HEK293T (cell line): ENCODE results near the gene LYVE1.

Experiments used
- CTCF ChIA-PET: fragments of 350-600 bp; formaldehyde crosslinking; extraction: SDS; loops from one replicate; lab custom pipeline; 2021; ENCODE audit warnings: antibody characterized with exemption, inconsistent platforms; lab: Yijun Ruan, JAX
- POLR2A ChIA-PET: fragments of 350-600 bp; formaldehyde crosslinking; extraction: SDS; loops from one replicate; lab custom pipeline; 2020; ENCODE audit warnings: antibody characterized with exemption, inconsistent platforms; lab: Yijun Ruan, JAX
- DNase-seq: peaks from one replicate; pipeline ENCODE4 v3.0.0; 2012; ENCODE audit warnings: mixed read lengths; ENCODE audit errors: extremely low spot score
- ARNT ChIP-seq: fragments of 450-650 bp; IDR thresholded peaks from 2 replicates; pipeline ENCODE4 v1.6.1; 2017; ENCODE audit warnings: mild to moderate bottlenecking
- BHLHE40 ChIP-seq: fragments of 450-650 bp; IDR thresholded peaks from 2 replicates; pipeline ENCODE4 v1.6.1; 2016; ENCODE audit warnings: mild to moderate bottlenecking, moderate library complexity, borderline replicate concordance
- CTBP1 ChIP-seq: fragments of 450-650 bp; IDR thresholded peaks from 2 replicates; pipeline ENCODE4 v1.6.1; 2016; ENCODE audit warnings: borderline replicate concordance
- ELF4 ChIP-seq: fragments of 450-650 bp; IDR thresholded peaks from 2 replicates; pipeline ENCODE4 v1.6.1; 2017; ENCODE audit warnings: antibody characterized with exemption
- FOXA1 ChIP-seq: fragments of 450-650 bp; IDR thresholded peaks from 2 replicates; pipeline ENCODE4 v1.6.1; 2016; ENCODE audit warnings: mild to moderate bottlenecking
- FOXK2 ChIP-seq: fragments of 450-650 bp; IDR thresholded peaks from 2 replicates; pipeline ENCODE4 v1.6.1; 2016; ENCODE audit warnings: mild to moderate bottlenecking
- FOXM1 ChIP-seq: fragments of 450-650 bp; IDR thresholded peaks from 2 replicates; pipeline ENCODE4 v1.6.1; 2017; ENCODE audit warnings: mild to moderate bottlenecking, borderline replicate concordance
- HDGF ChIP-seq: fragments of 450-650 bp; IDR thresholded peaks from 2 replicates; pipeline ENCODE4 v1.6.1; 2017; ENCODE audit warnings: antibody characterized with exemption, borderline replicate concordance
- L3MBTL2 ChIP-seq: fragments of 450-650 bp; conservative IDR thresholded peaks from 2 replicates; pipeline ENCODE4 v1.6.1; 2016; ENCODE audit warnings: mild to moderate bottlenecking
- LEF1 ChIP-seq: fragments of 450-650 bp; IDR thresholded peaks from 2 replicates; pipeline ENCODE4 v1.6.1; 2017; ENCODE audit warnings: mild to moderate bottlenecking, borderline replicate concordance
- NFRKB ChIP-seq: fragments of 450-650 bp; IDR thresholded peaks from 2 replicates; pipeline ENCODE4 v1.6.1; 2016; ENCODE audit warnings: mild to moderate bottlenecking, moderate library complexity
- PKNOX1 ChIP-seq: fragments of 450-650 bp; IDR thresholded peaks from 2 replicates; pipeline ENCODE4 v1.6.1; 2016
- SP1 ChIP-seq: fragments of 450-650 bp; IDR thresholded peaks from 2 replicates; pipeline ENCODE4 v1.6.1; 2017
- SUZ12 ChIP-seq: fragments of 450-650 bp; IDR thresholded peaks from 2 replicates; pipeline ENCODE4 v1.6.1; 2016; ENCODE audit warnings: mild to moderate bottlenecking
- TARDBP ChIP-seq: fragments of 450-650 bp; IDR thresholded peaks from 2 replicates; pipeline ENCODE4 v1.6.1; 2016
- ZNF384 ChIP-seq: fragments of 450-650 bp; IDR thresholded peaks from 2 replicates; pipeline ENCODE4 v1.6.1; 2016

Gene LYVE1

GRCh38 chr11:10594407-10594806 lies 25.9 kb upstream of the LYVE1 start:
- ChIA-PET POLR2A (no interaction called here), CTCF (no interaction called here)
- DNase-seq, result no peak
- TF ChIP-seq FOXA1 (no peak), L3MBTL2 (no peak), NFRKB (no peak), TARDBP (no peak), PKNOX1 (no peak), BHLHE40 (no peak), ELF4 (no peak), ZNF384 (no peak), FOXK2 (no peak), SUZ12 (no peak), HDGF (no peak)

GRCh38 chr11:10592331-10592730 lies 23.9 kb upstream of the LYVE1 start:
- no peak for DNase-seq
- TF ChIP-seq L3MBTL2 (no peak), PKNOX1 (no peak), TARDBP (no peak), LEF1 (no peak), SP1 (no peak), ELF4 (no peak), HDGF (no peak), CTBP1 (no peak), SUZ12 (no peak), FOXM1 (no peak), ARNT (no peak), NFRKB (no peak), FOXA1 (no peak), ZNF384 (no peak), FOXK2 (no peak), BHLHE40 (no peak)
- ChIA-PET POLR2A (no interaction called here), CTCF (interaction anchor here (1.2 kb wide), 1 partner anchor 51 kb away, joined by 3 read pairs; the partner anchor contains the start of gene RNF141)

GRCh38 chr11:10591741-10592140 lies 23.3 kb upstream of the LYVE1 start:
- CTCF ChIA-PET, result interaction anchor here (1.2 kb wide), 1 partner anchor 51 kb away, joined by 3 read pairs; the partner anchor contains the start of gene RNF141
- POLR2A ChIA-PET, result no interaction called here
- no peak for DNase-seq
- TF ChIP-seq CTBP1 (no peak), TARDBP (no peak), ARNT (no peak), PKNOX1 (no peak), FOXA1 (no peak), FOXK2 (no peak), SUZ12 (no peak), ELF4 (no peak), NFRKB (no peak), L3MBTL2 (no peak), BHLHE40 (no peak), ZNF384 (no peak), FOXM1 (no peak), SP1 (no peak), LEF1 (no peak), HDGF (no peak)

- ChIA-PET CTCF (no interaction called here), POLR2A (no interaction called here)
- DNase-seq, result no peak
- TF ChIP-seq NFRKB (no peak), FOXK2 (no peak), ARNT (no peak), SP1 (no peak), FOXM1 (no peak), HDGF (no peak), LEF1 (no peak), TARDBP (no peak), PKNOX1 (no peak), ELF4 (no peak), ZNF384 (no peak), SUZ12 (no peak), BHLHE40 (no peak), CTBP1 (no peak), L3MBTL2 (no peak), FOXA1 (no peak)
These were observed 21.9 kb upstream of the LYVE1 start for GRCh38 chr11:10590218-10590915.

- no peak for TF ChIP-seq ARNT
- TF ChIP-seq CTBP1, result no peak
- CTCF ChIA-PET, result no interaction called here
- no peak for DNase-seq
- POLR2A ChIA-PET, result no interaction called here
These were observed 20.4 kb upstream of the LYVE1 start for GRCh38 chr11:10588904-10589303.

- DNase-seq, result no peak
- POLR2A ChIA-PET, result interaction anchor here (0.6 kb wide), 1 partner anchor 47 kb away, joined by 3 read pairs; the partner anchor contains the start of gene RNF141
- TF ChIP-seq BHLHE40, result no peak
- TF ChIP-seq LEF1, result no peak
- TF ChIP-seq SP1, result no peak
- no peak for TF ChIP-seq HDGF
- TF ChIP-seq FOXK2, result no peak
- TF ChIP-seq ELF4, result no peak
- no peak for TF ChIP-seq FOXM1
- TF ChIP-seq NFRKB, result no peak
- TF ChIP-seq L3MBTL2, result no peak
- no peak for TF ChIP-seq SUZ12
- no peak for TF ChIP-seq FOXA1
- TF ChIP-seq PKNOX1, result no peak
- no peak for TF ChIP-seq ARNT
- TF ChIP-seq ZNF384, result no peak
- TF ChIP-seq TARDBP, result no peak
- no peak for TF ChIP-seq CTBP1
- CTCF ChIA-PET, result no interaction called here
These were observed 19.5 kb upstream of the LYVE1 start for GRCh38 chr11:10587995-10588394.
